ENCODE data around the gene DOCK1. TPM values are rescaled to one million over a fixed set of nuclear protein-coding genes. Genes with fewer than 3 reads are reported as not detected.

DOCK1 gene
- total RNA-seq, 6 experiments from 2014 or later = 50.6 to 59.9 (median 54.7) TPM

DNA sequence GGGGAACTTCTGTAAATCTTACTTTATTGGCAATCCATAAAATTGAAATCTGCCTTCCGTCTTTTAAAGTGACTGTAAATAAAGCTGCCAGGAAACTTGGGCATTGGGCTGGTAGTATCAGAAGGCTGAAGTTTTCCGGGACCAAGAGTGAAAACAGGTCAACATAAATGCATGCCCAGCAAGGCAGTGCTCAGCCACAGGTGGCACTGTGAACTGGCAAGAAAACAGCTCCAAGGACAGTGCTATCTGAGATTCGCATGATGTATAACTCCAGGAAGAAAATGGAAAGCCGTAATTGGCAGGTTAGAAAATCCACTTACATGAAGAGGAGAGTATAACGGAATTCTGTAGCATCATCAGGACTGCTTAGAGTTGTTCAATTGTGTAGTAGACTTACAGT, 293.1 kb downstream of the DOCK1 start:
- peaks cover 15% of the 10 kb centered on the region for H3K4me1 Mint-ChIP-seq (ENCODE audit: low read depth)
- TF ChIP-seq, protein P1, sequence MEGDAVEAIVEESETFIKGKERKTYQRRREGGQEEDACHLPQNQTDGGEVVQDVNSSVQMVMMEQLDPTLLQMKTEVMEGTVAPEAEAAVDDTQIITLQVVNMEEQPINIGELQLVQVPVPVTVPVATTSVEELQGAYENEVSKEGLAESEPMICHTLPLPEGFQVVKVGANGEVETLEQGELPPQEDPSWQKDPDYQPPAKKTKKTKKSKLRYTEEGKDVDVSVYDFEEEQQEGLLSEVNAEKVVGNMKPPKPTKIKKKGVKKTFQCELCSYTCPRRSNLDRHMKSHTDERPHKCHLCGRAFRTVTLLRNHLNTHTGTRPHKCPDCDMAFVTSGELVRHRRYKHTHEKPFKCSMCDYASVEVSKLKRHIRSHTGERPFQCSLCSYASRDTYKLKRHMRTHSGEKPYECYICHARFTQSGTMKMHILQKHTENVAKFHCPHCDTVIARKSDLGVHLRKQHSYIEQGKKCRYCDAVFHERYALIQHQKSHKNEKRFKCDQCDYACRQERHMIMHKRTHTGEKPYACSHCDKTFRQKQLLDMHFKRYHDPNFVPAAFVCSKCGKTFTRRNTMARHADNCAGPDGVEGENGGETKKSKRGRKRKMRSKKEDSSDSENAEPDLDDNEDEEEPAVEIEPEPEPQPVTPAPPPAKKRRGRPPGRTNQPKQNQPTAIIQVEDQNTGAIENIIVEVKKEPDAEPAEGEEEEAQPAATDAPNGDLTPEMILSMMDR (IDR thresholded peaks at IDR 0.05) = peak; percentile 27; the same call in 1 of the 2 replicates
- peaks cover 2% of the 10 kb centered on the region for H3K27me3 Mint-ChIP-seq (ENCODE audit: insufficient read depth)
- H3K4me3 Mint-ChIP-seq = no peak overlapping the region
- H3K27ac Mint-ChIP-seq = no peak overlapping the region
- H3K9me3 Mint-ChIP-seq = no peaks in the 10 kb centered on the region
- H3K36me3 Mint-ChIP-seq (ENCODE audit: low read depth) = no peaks in the 10 kb centered on the region
- DNase-seq = no peak

DNA sequence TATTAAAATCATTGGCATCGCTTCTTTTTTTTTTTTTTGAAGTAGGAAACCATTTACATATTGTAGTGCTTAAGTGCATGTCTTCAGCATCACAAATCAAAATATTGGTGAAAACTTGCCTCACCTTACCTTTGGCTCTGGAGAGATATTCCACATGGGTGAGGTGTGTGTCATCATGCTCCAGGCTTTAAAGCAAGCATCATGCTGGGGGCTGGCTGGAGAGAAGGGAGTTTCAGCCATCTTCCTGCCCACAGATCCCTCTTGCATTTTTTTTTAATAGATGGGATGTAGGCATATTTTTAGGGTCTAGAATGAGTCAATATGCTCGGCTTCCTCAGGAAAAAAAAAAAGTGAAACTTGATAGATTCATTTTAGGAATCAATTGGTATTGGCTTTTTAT, 293.5 kb downstream of the DOCK1 start:
- Mint-ChIP-seq H3K27ac (no peak overlapping the region), H3K27me3 (ENCODE audit: insufficient read depth) (peaks cover 2% of the 10 kb centered on the region), H3K4me1 (ENCODE audit: low read depth) (peaks cover 15% of the 10 kb centered on the region), H3K9me3 (no peaks in the 10 kb centered on the region), H3K36me3 (ENCODE audit: low read depth) (peaks cover 3% of the 10 kb centered on the region), H3K4me3 (no peak overlapping the region)
- TF ChIP-seq, protein P1 (IDR thresholded peaks at IDR 0.05) = no peak
- no peak for DNase-seq

DNA sequence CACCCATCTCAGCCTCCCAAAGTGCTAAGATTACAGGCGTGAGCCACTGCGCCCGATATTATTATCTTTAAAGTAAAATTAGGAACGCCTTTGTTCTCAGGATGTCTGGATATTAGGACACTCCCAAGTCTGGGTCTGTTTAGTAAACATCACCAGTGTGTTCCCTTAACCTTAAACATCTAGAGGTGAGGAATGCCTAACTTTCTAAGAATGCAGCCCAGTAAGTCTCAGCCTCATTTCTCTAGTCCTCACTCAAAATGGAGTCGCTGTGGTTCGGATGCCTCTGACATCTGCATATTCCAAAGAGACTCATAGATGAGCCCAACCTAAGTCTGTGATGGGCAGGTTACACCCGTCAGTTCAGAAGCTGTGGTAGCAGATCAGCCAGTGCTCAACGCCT, 295.4 kb downstream of the DOCK1 start:
- H3K4me1 Mint-ChIP-seq (ENCODE audit: low read depth) = peaks cover 15% of the 10 kb centered on the region
- no peak overlapping the region for H3K4me3 Mint-ChIP-seq
- TF ChIP-seq, protein P1 (IDR thresholded peaks at IDR 0.05) = no peak
- no peak overlapping the region for H3K27ac Mint-ChIP-seq
- peaks cover 13% of the 10 kb centered on the region for H3K36me3 Mint-ChIP-seq (ENCODE audit: low read depth)
- H3K27me3 Mint-ChIP-seq (ENCODE audit: insufficient read depth) = peaks cover 4% of the 10 kb centered on the region; the same call in 1 of the 2 replicates
- no peaks in the 10 kb centered on the region for H3K9me3 Mint-ChIP-seq
- DNase-seq = no peak

DNA sequence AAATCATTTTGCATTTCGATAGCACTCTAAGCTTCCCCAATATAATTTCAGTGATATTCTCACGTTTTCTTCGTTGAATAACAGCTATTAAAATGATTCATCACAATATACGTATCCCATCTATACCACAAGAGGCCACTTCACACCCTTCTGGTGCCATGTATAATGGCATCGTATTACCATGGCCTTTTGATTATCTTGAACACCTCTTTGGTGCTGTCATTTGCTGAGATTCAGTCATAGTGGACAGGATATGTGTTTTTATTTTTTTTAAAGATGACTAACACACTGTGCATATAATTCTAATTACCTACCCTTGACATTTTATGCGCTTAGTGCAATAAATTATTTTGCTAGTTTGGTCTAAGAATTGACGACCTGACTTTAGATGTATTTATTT, 297.8 kb downstream of the DOCK1 start:
- TF ChIP-seq, protein P1 (IDR thresholded peaks at IDR 0.05) = no peak
- peaks cover 6% of the 10 kb centered on the region; the same call in 1 of the 2 replicates for H3K4me1 Mint-ChIP-seq (ENCODE audit: low read depth)
- DNase-seq = no peak

DNA sequence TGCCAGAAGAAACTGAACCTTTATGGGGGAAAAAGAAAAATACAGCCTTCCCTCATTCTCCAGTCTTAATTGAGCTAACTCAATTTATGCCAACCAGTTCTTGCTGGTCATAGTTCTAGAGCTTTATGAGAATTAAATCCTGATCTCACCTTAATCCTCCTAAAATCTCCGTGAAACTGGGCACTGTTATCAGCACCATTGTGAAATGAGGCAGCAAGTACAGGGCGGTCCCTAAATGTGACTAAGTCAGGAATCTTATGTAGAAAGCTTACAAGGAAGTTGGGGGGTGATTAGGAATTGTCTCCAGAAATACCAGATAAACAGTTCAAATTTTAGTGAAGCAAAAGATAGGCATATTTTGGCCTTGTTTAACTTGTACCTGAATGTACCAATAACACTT, 301.9 kb downstream of the DOCK1 start:
- Mint-ChIP-seq H3K4me3 (no peak overlapping the region), H3K27me3 (ENCODE audit: insufficient read depth) (peaks cover 2% of the 10 kb centered on the region; the same call in 1 of the 2 replicates), H3K9me3 (no peaks in the 10 kb centered on the region), H3K36me3 (ENCODE audit: low read depth) (peaks cover 14% of the 10 kb centered on the region), H3K27ac (no peak overlapping the region), H3K4me1 (ENCODE audit: low read depth) (no peaks in the 10 kb centered on the region)
- TF ChIP-seq, protein P1 (IDR thresholded peaks at IDR 0.05) = no peak
- DNase-seq = no peak

More for the DNA sequence above, 297.8 kb downstream of the DOCK1 start:
- Mint-ChIP-seq H3K27ac (no peak overlapping the region), H3K27me3 (ENCODE audit: insufficient read depth) (peaks cover 2% of the 10 kb centered on the region; the same call in 1 of the 2 replicates), H3K9me3 (no peaks in the 10 kb centered on the region), H3K4me3 (no peak overlapping the region), H3K36me3 (ENCODE audit: low read depth) (peaks cover 14% of the 10 kb centered on the region)

All from HFFc6 (cell line).